HG03066 (cell line): ENCODE measurements around the gene THSD4.

Source experiments
- ATAC-seq: cut with Tn5 transposase; IDR thresholded peaks from one replicate; pipeline ENCODE4 v1.9.1; 2021; ENCODE audit warnings: low read depth; ENCODE audit not compliant: unreplicated experiment

Gene THSD4

GRCh38 chr15:71461748-71462147 is 346.5 kb downstream of the THSD4 start:
- ATAC-seq: no peak

- no peak for ATAC-seq
These were observed 347.4 kb downstream of the THSD4 start for GRCh38 chr15:71462638-71463037.

GRCh38 chr15:71463156-71463665 is 347.9 kb downstream of the THSD4 start:
- no peak for ATAC-seq

GRCh38 chr15:71465131-71465955 is 350.1 kb downstream of the THSD4 start:
- no peak for ATAC-seq

GRCh38 chr15:71468715-71469114 is 353.4 kb downstream of the THSD4 start:
- no peak for ATAC-seq

- ATAC-seq: no peak
These were observed 354.1 kb downstream of the THSD4 start for GRCh38 chr15:71469413-71469812.

- ATAC-seq: no peak
These were observed 356.1 kb downstream of the THSD4 start for GRCh38 chr15:71471347-71471746.

GRCh38 chr15:71472566-71472965 is 357.3 kb downstream of the THSD4 start:
- no peak for ATAC-seq

- no peak for ATAC-seq
These were observed 358.5 kb downstream of the THSD4 start for GRCh38 chr15:71473751-71474150.

GRCh38 chr15:71476823-71477222 is 361.6 kb downstream of the THSD4 start:
- no peak for ATAC-seq

- ATAC-seq: no peak
These were observed 365.3 kb downstream of the THSD4 start for GRCh38 chr15:71480556-71480955.

- no peak for ATAC-seq
These were observed 368.8 kb downstream of the THSD4 start for GRCh38 chr15:71484080-71484479.

- no peak for ATAC-seq
These were observed 369.9 kb downstream of the THSD4 start for GRCh38 chr15:71485094-71485693.

GRCh38 chr15:71489570-71489969 is 374.3 kb downstream of the THSD4 start:
- no peak for ATAC-seq

GRCh38 chr15:71493526-71493925 is 378.3 kb downstream of the THSD4 start:
- no peak for ATAC-seq

- ATAC-seq: no peak
These were observed 379.5 kb downstream of the THSD4 start for GRCh38 chr15:71494563-71495397.

GRCh38 chr15:71495398-71495780 is 380.1 kb downstream of the THSD4 start:
- ATAC-seq: no peak

GRCh38 chr15:71496336-71496955 is 381.2 kb downstream of the THSD4 start:
- ATAC-seq: no peak

GRCh38 chr15:71501344-71502076 is 386.2 kb downstream of the THSD4 start:
- no peak for ATAC-seq

- no peak for ATAC-seq
These were observed 386.8 kb downstream of the THSD4 start for GRCh38 chr15:71502077-71502432.
